NT2/D1 (cell line): ENCODE results near the gene LGALS1.
"Not testable (repeated sequence)": the region's sequence is repeated elsewhere in the genome, so short reads cannot be mapped to it uniquely, and the experiment has no call there.

ENCODE experiments used
- DNase-seq: peaks from one replicate; pipeline ENCODE4 v3.0.0-alpha.2; 2011; ENCODE audit warnings: low read depth, low spot score
- H3K27me3 ChIP-seq: 2 replicates; pipeline ENCODE4 v1.6.0; 2011; ENCODE audit warnings: mild to moderate bottlenecking; ENCODE audit not compliant: insufficient read length, insufficient read depth
- H3K36me3 ChIP-seq: 2 replicates; pipeline ENCODE4 v1.6.1; 2011; ENCODE audit warnings: mild to moderate bottlenecking, low read length, mixed read lengths; ENCODE audit not compliant: insufficient read depth, insufficient read length
- H3K4me1 ChIP-seq: 2 replicates; pipeline ENCODE4 v1.5.1; 2011; ENCODE audit not compliant: insufficient read depth, insufficient read length
- H3K4me3 ChIP-seq: 2 replicates; pipeline ENCODE4 v1.5.1; 2011; ENCODE audit warnings: low read depth; ENCODE audit not compliant: insufficient read length
- H3K9ac ChIP-seq: 2 replicates; pipeline ENCODE4 v1.6.0; 2011; ENCODE audit warnings: low read depth; ENCODE audit not compliant: insufficient read length
- H3K9me3 ChIP-seq: 2 replicates; pipeline ENCODE4 v1.5.1; 2011; ENCODE audit warnings: mild to moderate bottlenecking, low read length; ENCODE audit not compliant: insufficient read depth
- SUZ12 ChIP-seq: IDR thresholded peaks from 2 replicates; pipeline ENCODE4 v1.6.1; 2011; ENCODE audit not compliant: insufficient read length, insufficient read depth; ENCODE audit errors: extremely low read depth
- YY1 ChIP-seq: IDR thresholded peaks from 2 replicates; pipeline ENCODE4 v1.6.1; 2011; ENCODE audit not compliant: insufficient read length, insufficient read depth
- ZNF274 ChIP-seq: IDR thresholded peaks from 2 replicates; pipeline ENCODE4 v1.6.1; 2011; ENCODE audit warnings: mild to moderate bottlenecking, low read depth, low read length

Gene LGALS1

DNA sequence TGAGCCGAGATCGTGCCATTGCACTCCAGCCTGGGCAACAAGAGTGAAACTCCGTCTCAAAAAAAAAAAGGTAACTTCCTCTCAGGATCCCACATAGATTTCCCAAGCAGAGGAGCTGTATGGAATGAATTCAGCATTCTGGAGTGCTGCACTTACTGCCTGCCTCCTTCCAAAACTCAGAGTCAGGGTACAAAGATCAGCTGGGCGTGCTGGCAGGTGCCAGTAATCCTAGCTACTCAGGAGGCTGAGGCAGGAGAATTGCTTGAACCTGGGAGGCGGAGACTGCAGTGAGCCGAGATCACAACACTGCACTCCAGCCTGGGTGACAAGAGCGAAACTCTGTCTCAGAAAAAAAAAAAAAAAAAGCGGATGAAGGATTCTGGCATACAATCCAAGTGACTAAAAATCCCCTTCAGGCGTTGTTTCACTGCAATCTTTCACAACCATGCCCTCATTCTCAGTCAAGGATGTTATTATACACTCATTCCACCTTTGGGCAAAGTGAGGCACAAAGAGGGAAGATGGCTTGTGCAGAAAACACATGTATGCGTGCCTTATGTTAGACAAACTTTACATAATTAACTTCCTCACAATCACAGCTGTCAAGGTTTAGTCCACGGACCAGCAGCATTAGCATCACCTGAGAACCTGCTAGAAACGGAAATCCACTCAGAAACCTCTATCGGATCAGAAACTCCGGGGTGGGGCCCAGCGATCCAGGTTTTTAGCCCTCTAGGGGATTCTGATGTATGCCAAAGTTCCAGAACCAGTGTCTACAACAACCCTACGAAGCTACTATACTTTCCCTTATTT, 9.6 kb downstream of the LGALS1 start:
- Histone ChIP-seq H3K9me3 (no peaks in the 10 kb centered on the region), H3K27me3 (no peaks in the 10 kb centered on the region), H3K4me3 (no peak overlapping the region), H3K36me3 (peaks cover 23% of the 10 kb centered on the region), H3K9ac (no peak overlapping the region), H3K4me1 (no peaks in the 10 kb centered on the region)
- TF ChIP-seq ZNF274: no peak
- DNase-seq: no peak

DNA sequence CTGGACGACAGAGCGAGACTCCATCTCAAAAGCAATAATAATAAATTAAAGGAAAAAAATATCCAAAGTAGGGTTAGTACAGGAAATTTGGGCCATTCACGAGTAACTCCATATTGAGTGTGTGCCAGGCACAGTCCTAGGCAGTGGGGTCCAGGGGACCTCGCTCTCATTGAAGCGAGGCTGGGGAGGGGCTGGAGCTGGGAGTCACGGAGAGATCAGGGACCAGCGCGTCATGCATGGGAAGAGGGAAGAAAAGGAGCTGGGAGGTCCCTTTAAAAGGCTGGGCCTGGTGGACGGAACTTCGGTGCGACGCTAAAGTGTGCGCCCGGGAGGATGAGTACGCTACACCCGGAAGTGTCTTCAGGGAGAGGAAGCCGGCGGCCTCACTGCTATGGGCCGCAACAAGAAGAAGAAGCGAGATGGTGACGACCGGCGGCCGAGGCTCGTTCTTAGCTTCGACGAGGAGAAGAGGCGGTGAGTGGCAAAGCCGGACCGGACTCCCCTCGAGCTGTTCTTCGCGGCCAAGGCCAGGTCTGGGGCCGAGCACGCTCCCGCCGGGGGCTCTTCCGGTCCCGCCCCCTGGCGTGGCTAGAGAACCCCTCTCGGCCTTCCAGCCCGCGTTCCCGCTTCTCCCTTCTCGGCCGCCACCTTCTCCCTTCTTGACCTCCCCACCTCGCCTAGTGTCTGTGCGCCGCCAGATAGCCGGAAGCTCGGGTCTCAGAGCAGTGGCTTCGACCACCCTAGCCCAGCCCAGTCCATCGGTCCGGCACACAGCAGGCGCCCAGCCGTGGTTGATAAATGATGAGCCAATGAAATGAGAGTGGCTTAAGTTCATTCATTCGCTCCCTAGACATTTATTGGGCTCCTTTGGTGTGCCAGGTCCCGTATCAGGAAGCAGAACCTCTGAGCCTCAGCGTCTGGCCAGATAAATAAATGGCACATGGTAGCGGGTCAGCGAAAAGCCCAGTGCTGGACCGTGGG, 10.9 kb downstream of the LGALS1 start, which contains the start of gene NOL12:
TSS of gene NOL12 (plus strand) at position 342 of the 981 bp plus-strand sequence. CDS start at position 392, 50 bp downstream.
- no peaks in the 10 kb centered on the region for H3K27me3 ChIP-seq
- no peaks in the 10 kb centered on the region for H3K4me1 ChIP-seq
- no peak for TF ChIP-seq SUZ12
- no peak for TF ChIP-seq YY1
- TF ChIP-seq ZNF274: no peak
- H3K4me3 ChIP-seq: peak within 1 kb of the TSS; percentile 91
- no peaks in the 10 kb centered on the region for H3K9me3 ChIP-seq
- DNase-seq: peak; percentile 74
- H3K9ac ChIP-seq: peak within 1 kb of the TSS; percentile 95
- H3K36me3 ChIP-seq: peaks cover 31% of the 10 kb centered on the region

GRCh38 chr22:37690407-37690806, 15.0 kb downstream of the LGALS1 start:
- Histone ChIP-seq H3K4me3 (no peak overlapping the region), H3K36me3 (peaks cover 53% of the 10 kb centered on the region), H3K27me3 (no peaks in the 10 kb centered on the region), H3K9ac (no peak overlapping the region), H3K4me1 (no peaks in the 10 kb centered on the region), H3K9me3 (no peaks in the 10 kb centered on the region)
- no peak for TF ChIP-seq YY1
- no peak for TF ChIP-seq SUZ12
- no peak for TF ChIP-seq ZNF274
- no peak for DNase-seq

- H3K9me3 ChIP-seq: no peaks in the 10 kb centered on the region
- H3K36me3 ChIP-seq: peaks cover 53% of the 10 kb centered on the region
- H3K4me1 ChIP-seq: peaks cover 2% of the 10 kb centered on the region
- DNase-seq: no peak
- H3K4me3 ChIP-seq: no peak overlapping the region
- H3K9ac ChIP-seq: no peak overlapping the region
- no peaks in the 10 kb centered on the region for H3K27me3 ChIP-seq
- no peak for TF ChIP-seq YY1
- TF ChIP-seq ZNF274: no peak
- TF ChIP-seq SUZ12: no peak
These were observed 15.6 kb downstream of the LGALS1 start for GRCh38 chr22:37690901-37691504.

- Histone ChIP-seq H3K27me3 (no peaks in the 10 kb centered on the region), H3K9ac (no peak overlapping the region), H3K4me3 (no peak overlapping the region), H3K9me3 (no peaks in the 10 kb centered on the region), H3K36me3 (peaks cover 50% of the 10 kb centered on the region), H3K4me1 (peaks cover 2% of the 10 kb centered on the region)
- DNase-seq: no peak
- TF ChIP-seq ZNF274: no peak
- TF ChIP-seq SUZ12: no peak
- TF ChIP-seq YY1: no peak
These were observed 17.3 kb downstream of the LGALS1 start for GRCh38 chr22:37692627-37693285.

DNA sequence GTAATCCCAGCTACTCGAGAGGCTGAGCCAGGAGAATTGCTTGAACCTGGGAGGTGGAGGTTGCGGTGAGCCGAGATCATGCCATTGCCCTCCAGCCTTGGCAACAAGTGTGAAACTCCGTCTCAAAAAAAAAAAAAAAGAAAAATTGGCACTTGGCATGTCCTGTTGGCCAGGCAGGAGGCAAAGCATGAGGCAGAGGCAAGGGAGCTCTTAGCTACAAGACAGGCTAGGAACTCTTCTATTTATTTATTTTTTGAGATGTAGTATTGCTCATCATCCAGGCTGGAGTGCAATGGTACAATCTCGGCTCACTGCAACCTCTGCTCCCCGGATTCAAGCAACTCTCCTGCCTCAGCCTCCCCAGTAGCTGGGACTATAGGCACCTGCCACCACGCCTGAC, 18.7 kb downstream of the LGALS1 start:
- not testable (repeated sequence) for H3K4me3 ChIP-seq, H3K9ac ChIP-seq, H3K4me1 ChIP-seq, DNase-seq, H3K27me3 ChIP-seq, H3K9me3 ChIP-seq
- H3K36me3 ChIP-seq: peaks cover 39% of the 10 kb centered on the region

GRCh38 chr22:37696260-37696656, 20.8 kb downstream of the LGALS1 start:
- H3K9ac ChIP-seq: peak overlapping the region; percentile 39
- peaks cover 33% of the 10 kb centered on the region for H3K36me3 ChIP-seq
- H3K27me3 ChIP-seq, DNase-seq, H3K4me3 ChIP-seq, H3K9me3 ChIP-seq, H3K4me1 ChIP-seq: not testable (repeated sequence)
